Measurements from ENCODE around the gene PDZD8. TPM values are rescaled to one million over a fixed set of nuclear protein-coding genes. Genes with fewer than 3 reads are reported as not detected.

PDZD8 gene
- total and polyA plus RNA-seq, 12 donors: 1.7 to 45.7 (median 25.0) TPM

- DNase-seq: no peak
- no peaks in the 10 kb centered on the region for H3K4me1 ChIP-seq (replicated peaks in 1 of 2)
- no peaks in the 10 kb centered on the region for H3K27me3 ChIP-seq
- intact Hi-C loops (cut with DNase I): loop anchor here in 1 of 2 donors (10.0 kb wide), 1 partner anchor 102 kb away; no protein-coding TSS in a partner anchor
- H3K27ac ChIP-seq: no peak overlapping the region
- H3K9me3 ChIP-seq (replicated peaks in 1 of 3): no peaks in the 10 kb centered on the region
- H3K4me3 ChIP-seq: no peak overlapping the region
- 89 to 97% (median 96%) methylated on average over 2 of the region's 2 CpGs for WGBS, 4 donors
- no peaks in the 10 kb centered on the region for H3K36me3 ChIP-seq (replicated peaks in 1 of 2)
- TF ChIP-seq, protein P1, sequence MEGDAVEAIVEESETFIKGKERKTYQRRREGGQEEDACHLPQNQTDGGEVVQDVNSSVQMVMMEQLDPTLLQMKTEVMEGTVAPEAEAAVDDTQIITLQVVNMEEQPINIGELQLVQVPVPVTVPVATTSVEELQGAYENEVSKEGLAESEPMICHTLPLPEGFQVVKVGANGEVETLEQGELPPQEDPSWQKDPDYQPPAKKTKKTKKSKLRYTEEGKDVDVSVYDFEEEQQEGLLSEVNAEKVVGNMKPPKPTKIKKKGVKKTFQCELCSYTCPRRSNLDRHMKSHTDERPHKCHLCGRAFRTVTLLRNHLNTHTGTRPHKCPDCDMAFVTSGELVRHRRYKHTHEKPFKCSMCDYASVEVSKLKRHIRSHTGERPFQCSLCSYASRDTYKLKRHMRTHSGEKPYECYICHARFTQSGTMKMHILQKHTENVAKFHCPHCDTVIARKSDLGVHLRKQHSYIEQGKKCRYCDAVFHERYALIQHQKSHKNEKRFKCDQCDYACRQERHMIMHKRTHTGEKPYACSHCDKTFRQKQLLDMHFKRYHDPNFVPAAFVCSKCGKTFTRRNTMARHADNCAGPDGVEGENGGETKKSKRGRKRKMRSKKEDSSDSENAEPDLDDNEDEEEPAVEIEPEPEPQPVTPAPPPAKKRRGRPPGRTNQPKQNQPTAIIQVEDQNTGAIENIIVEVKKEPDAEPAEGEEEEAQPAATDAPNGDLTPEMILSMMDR (IDR thresholded peaks at IDR 0.05): no peak
- no peak for TF ChIP-seq POLR2A (IDR thresholded peaks at IDR 0.05)
These were observed 58.5 kb downstream of the PDZD8 start for GRCh38 chr10:117316701-117317100.

- Histone ChIP-seq H3K9me3 (replicated peaks in 1 of 3) (no peaks in the 10 kb centered on the region), H3K4me3 (no peak overlapping the region), H3K4me1 (replicated peaks in 1 of 2) (peaks cover 0 to 5% of the 10 kb centered on the region in 2 donors), H3K36me3 (replicated peaks in 1 of 2) (no peaks in the 10 kb centered on the region), H3K27me3 (no peaks in the 10 kb centered on the region), H3K27ac (no peak overlapping the region)
- intact Hi-C loops (cut with DNase I): loop anchor here in 1 of 2 donors (10.0 kb wide), 1 partner anchor 99 kb away; no protein-coding TSS in a partner anchor
- no peak for DNase-seq
- no peak for TF ChIP-seq POLR2A (IDR thresholded peaks at IDR 0.05)
- TF ChIP-seq, protein P1 (IDR thresholded peaks at IDR 0.05): no peak
- WGBS, 4 donors: 94 to 100% (median 98%) methylated on average over 1 of the region's 1 CpG
These were observed 61.6 kb downstream of the PDZD8 start for GRCh38 chr10:117313641-117314040.

GRCh38 chr10:117312430-117312829, 62.8 kb downstream of the PDZD8 start:
- TF ChIP-seq POLR2A (IDR thresholded peaks at IDR 0.05): no peak
- TF ChIP-seq, protein P1 (IDR thresholded peaks at IDR 0.05): no peak
- WGBS, 4 donors: 90 to 97% (median 93%) methylated on average over 4 of the region's 4 CpGs

DNA sequence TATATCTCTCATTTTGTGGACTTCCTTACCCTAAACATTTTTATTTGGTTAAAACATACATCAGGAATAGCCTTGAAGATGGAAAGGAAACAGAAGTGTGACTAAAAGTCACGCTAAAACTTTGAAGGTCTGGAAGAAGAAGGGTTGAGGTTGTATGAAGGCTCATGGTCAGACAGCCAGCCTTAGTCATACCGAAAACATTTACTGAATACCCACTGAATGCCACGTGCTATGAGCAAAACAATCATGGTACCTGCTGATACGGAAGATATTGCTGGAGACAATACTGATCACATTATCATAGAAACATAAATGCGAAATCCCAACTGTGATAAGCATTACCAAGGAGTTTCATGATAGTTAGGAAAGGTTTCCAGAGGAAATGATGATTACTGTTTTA, 64.0 kb downstream of the PDZD8 start:
- WGBS, 4 donors: 69 to 78% (median 75%) methylated on average over 5 of the region's 5 CpGs
- intact Hi-C loops (cut with DNase I): loop anchor here in 1 of 2 donors (10.0 kb wide), 1 partner anchor 96 kb away; no protein-coding TSS in a partner anchor
- no peaks in the 10 kb centered on the region for H3K9me3 ChIP-seq (replicated peaks in 1 of 3)

More at GRCh38 chr10:117312430-117312829, 62.8 kb downstream of the PDZD8 start:
- no peak overlapping the region for H3K27ac ChIP-seq
- H3K9me3 ChIP-seq (replicated peaks in 1 of 3): no peaks in the 10 kb centered on the region
- no peak for DNase-seq
- H3K27me3 ChIP-seq: no peaks in the 10 kb centered on the region
- no peaks in the 10 kb centered on the region for H3K36me3 ChIP-seq (replicated peaks in 1 of 2)
- intact Hi-C loops (cut with DNase I): loop anchor here in 1 of 2 donors (10.0 kb wide), 1 partner anchor 98 kb away; no protein-coding TSS in a partner anchor
- peaks cover 0 to 5% of the 10 kb centered on the region in 2 donors for H3K4me1 ChIP-seq (replicated peaks in 1 of 2)
- no peak overlapping the region for H3K4me3 ChIP-seq

More for the DNA sequence above, 64.0 kb downstream of the PDZD8 start:
- H3K4me3 ChIP-seq: no peak overlapping the region
- no peaks in the 10 kb centered on the region for H3K36me3 ChIP-seq (replicated peaks in 1 of 2)
- TF ChIP-seq POLR2A (IDR thresholded peaks at IDR 0.05): no peak
- TF ChIP-seq, protein P1 (IDR thresholded peaks at IDR 0.05): no peak
- H3K27me3 ChIP-seq: no peaks in the 10 kb centered on the region
- DNase-seq: no peak
- peaks cover 0 to 5% of the 10 kb centered on the region in 2 donors for H3K4me1 ChIP-seq (replicated peaks in 1 of 2)
- H3K27ac ChIP-seq: no peak overlapping the region

Data from adrenal gland (tissue), 12 donors.